OCI-LY7 (cell line): Measurements from ENCODE around the gene AFF2.

Experiments used
- EZH2phosphoT487 ChIP-seq: fragments of 200-600 bp; sonication (generic); IDR thresholded peaks from 2 replicates; pipeline ENCODE4 v1.6.1; 2018; ENCODE audit warnings: low read depth, borderline replicate concordance, mild to moderate bottlenecking, mixed run types, antibody characterized with exemption, low read length, moderate library complexity, mixed read lengths
- TF ChIP-seq, protein P1 (sequence below): fragments of 200-600 bp; sonication (generic); conservative IDR thresholded peaks from 2 replicates; pipeline ENCODE4 v1.5.1; 2014; ENCODE audit warnings: mild to moderate bottlenecking, antibody characterized with exemption, low read length, moderate library complexity, mixed read lengths

DNA sequence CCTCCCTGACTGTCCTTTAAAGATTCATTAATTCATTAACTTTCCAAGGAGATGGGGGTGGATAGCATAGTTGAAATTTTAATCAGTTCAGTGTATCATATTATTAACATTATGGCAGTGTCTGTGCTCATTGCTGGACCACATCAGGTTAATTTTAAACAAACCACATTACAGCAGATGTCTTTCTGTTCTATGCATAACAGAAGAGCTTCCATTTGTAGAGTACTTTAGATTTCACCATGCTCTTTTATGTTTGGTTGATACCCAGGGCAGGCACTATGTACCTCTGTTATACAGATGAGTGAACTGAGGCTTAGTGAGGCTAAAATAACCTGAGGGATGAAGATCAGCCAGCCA, 41.1 kb downstream of the AFF2 start:
- TF ChIP-seq, protein P1, sequence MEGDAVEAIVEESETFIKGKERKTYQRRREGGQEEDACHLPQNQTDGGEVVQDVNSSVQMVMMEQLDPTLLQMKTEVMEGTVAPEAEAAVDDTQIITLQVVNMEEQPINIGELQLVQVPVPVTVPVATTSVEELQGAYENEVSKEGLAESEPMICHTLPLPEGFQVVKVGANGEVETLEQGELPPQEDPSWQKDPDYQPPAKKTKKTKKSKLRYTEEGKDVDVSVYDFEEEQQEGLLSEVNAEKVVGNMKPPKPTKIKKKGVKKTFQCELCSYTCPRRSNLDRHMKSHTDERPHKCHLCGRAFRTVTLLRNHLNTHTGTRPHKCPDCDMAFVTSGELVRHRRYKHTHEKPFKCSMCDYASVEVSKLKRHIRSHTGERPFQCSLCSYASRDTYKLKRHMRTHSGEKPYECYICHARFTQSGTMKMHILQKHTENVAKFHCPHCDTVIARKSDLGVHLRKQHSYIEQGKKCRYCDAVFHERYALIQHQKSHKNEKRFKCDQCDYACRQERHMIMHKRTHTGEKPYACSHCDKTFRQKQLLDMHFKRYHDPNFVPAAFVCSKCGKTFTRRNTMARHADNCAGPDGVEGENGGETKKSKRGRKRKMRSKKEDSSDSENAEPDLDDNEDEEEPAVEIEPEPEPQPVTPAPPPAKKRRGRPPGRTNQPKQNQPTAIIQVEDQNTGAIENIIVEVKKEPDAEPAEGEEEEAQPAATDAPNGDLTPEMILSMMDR, result no peak
- no peak for TF ChIP-seq EZH2phosphoT487
